Endothelial cell of umbilical vein (primary cell): ENCODE data around the gene PTPN14. TPM values are rescaled to one million over a fixed set of nuclear protein-coding genes. Genes with fewer than 3 reads are reported as not detected.

Experiments
- BruUV-seq: library from RNA; stranded (reverse); fragments of 400-500 nt; replicated peaks from 2 replicates; lab custom pipeline; 2021; lab: Mats Ljungman, UMichigan
- CTCF ChIA-PET: fragments of 300-600, 350-600 bp; sonication (Branson Sonifier 250); formaldehyde crosslinking; loops from one replicate; lab custom pipeline; 2021; ENCODE audit warnings: antibody characterized with exemption, inconsistent platforms; lab: Charles Lee
- POLR2A ChIA-PET: fragments of 300-600, 350-600 bp; sonication (Branson Sonifier 250); formaldehyde crosslinking; loops from one replicate; lab custom pipeline; 2021; ENCODE audit warnings: antibody characterized with exemption, inconsistent platforms; lab: Charles Lee
- DNase-seq: peaks from one replicate; pipeline ENCODE4 v3.0.0-alpha.2; 2011; ENCODE audit warnings: low read depth, low spot score
- FAIRE-seq: peaks from 2 replicates; lab custom pipeline; 2011; peaks lifted over from hg19 to GRCh38; lab: Jason Lieb, UNC
- H2AFZ ChIP-seq: 2 replicates; pipeline ENCODE4 v1.6.0; 2012; ENCODE audit warnings: low read depth, low read length, control low read depth, inconsistent platforms
- H3K27ac ChIP-seq: 2 replicates; pipeline ENCODE4 v1.5.1; 2011; ENCODE audit warnings: low read depth, mild to moderate bottlenecking, control low read depth, low read length, moderate library complexity; ENCODE audit not compliant: insufficient read depth
- H3K27me3 ChIP-seq, 2 experiments: 2 replicates each; pipeline versions ENCODE4 v1.6.0 to v1.6.1; 2011; ENCODE audit warnings: low read length in 2 of 2, mixed read lengths in 1 of 2; ENCODE audit not compliant: control insufficient read depth in 2 of 2, insufficient read depth in 2 of 2
- H3K36me3 ChIP-seq, 2 experiments: 2 replicates in 1 of 2; 3 replicates in 1 of 2; pipeline ENCODE4 v1.5.1; 2011; ENCODE audit warnings: low read length in 2 of 2, mild to moderate bottlenecking in 1 of 2, moderate library complexity in 1 of 2; ENCODE audit not compliant: control insufficient read depth in 2 of 2, insufficient read depth in 2 of 2; ENCODE audit errors: extremely low read depth in 1 of 2
- H3K4me1 ChIP-seq: 3 replicates; pipeline ENCODE4 v1.5.1; 2011; ENCODE audit warnings: mild to moderate bottlenecking, low read length; ENCODE audit not compliant: control insufficient read depth, insufficient read depth; ENCODE audit errors: extremely low read depth
- H3K4me2 ChIP-seq: 2 replicates; pipeline ENCODE4 v1.6.1; 2011; ENCODE audit warnings: low read length, control low read depth, mixed read lengths; ENCODE audit not compliant: insufficient read depth
- H3K4me3 ChIP-seq, 3 experiments: fragments of 200-600 bp in 1 of 3; sonication (generic), shearing (Covaris generic) in 1 of 3; replicated peaks in 1 of 3; 2 replicates each; pipeline ENCODE4 v1.5.1; 2011 to 2016; ENCODE audit warnings: control low read depth in 3 of 3, low read length in 3 of 3, mild to moderate bottlenecking in 2 of 3, inconsistent platforms in 1 of 3, low read depth in 1 of 3, moderate library complexity in 1 of 3; ENCODE audit not compliant: insufficient read depth in 1 of 3
- H3K79me2 ChIP-seq: 2 replicates; pipeline ENCODE4 v1.6.0; 2012; ENCODE audit warnings: low read length, inconsistent platforms; ENCODE audit not compliant: control insufficient read depth, insufficient read depth
- H3K9ac ChIP-seq: replicated peaks from 2 replicates; pipeline ENCODE3; 2011; ENCODE audit warnings: low read length, control low read depth; ENCODE audit not compliant: insufficient read depth; ENCODE audit errors: extremely low read depth
- H3K9me1 ChIP-seq: replicated peaks from 3 replicates; pipeline ENCODE4 v1.6.0; 2011; ENCODE audit warnings: mild to moderate bottlenecking, low read length; ENCODE audit not compliant: control insufficient read depth, insufficient read depth; ENCODE audit errors: extremely low read depth
- H3K9me3 ChIP-seq: replicated peaks from 2 replicates; pipeline ENCODE4 v1.5.1; 2012; ENCODE audit warnings: low read length, inconsistent platforms; ENCODE audit not compliant: control insufficient read depth, insufficient read depth
- H4K20me1 ChIP-seq: replicated peaks from 2 replicates; pipeline ENCODE3; 2011; ENCODE audit warnings: mild to moderate bottlenecking, low read length; ENCODE audit not compliant: control insufficient read depth, insufficient read depth; ENCODE audit errors: extremely low read depth
- CTCF ChIP-seq, 2 donors: IDR thresholded peaks; 1 replicate in 1 of 2; 2 replicates in 1 of 2; pipeline ENCODE4 v1.5.1; 2011; ENCODE audit warnings: low read length in 2 of 2, mild to moderate bottlenecking in 2 of 2, moderate library complexity in 2 of 2, control low read depth in 1 of 2, inconsistent platforms in 1 of 2, low read depth in 1 of 2; ENCODE audit not compliant: insufficient read depth in 1 of 2; ENCODE audit errors: extremely low read depth in 1 of 2
- EZH2 ChIP-seq: IDR thresholded peaks from 2 replicates; pipeline ENCODE4 v1.6.1; 2012; ENCODE audit warnings: borderline replicate concordance, low read depth, mild to moderate bottlenecking, moderate library complexity, low read length, inconsistent platforms; ENCODE audit not compliant: severe bottlenecking
- FOS ChIP-seq: IDR thresholded peaks from 2 replicates; pipeline ENCODE4 v1.6.1; 2011; ENCODE audit warnings: mild to moderate bottlenecking, low read length, moderate library complexity, borderline replicate concordance; ENCODE audit not compliant: insufficient read depth
- GATA2 ChIP-seq: IDR thresholded peaks from 2 replicates; pipeline ENCODE4 v1.7.0; 2011; ENCODE audit warnings: low read depth, mild to moderate bottlenecking, moderate library complexity, mixed read lengths, low read length; ENCODE audit not compliant: insufficient read length, insufficient read depth
- JUN ChIP-seq: IDR thresholded peaks from 2 replicates; pipeline ENCODE4 v1.6.1; 2011; ENCODE audit warnings: borderline replicate concordance, low read depth; ENCODE audit not compliant: insufficient read length, insufficient read depth
- MAX ChIP-seq: IDR thresholded peaks from 2 replicates; pipeline ENCODE4 v1.6.1; 2011; ENCODE audit not compliant: insufficient read depth, insufficient read length
- MYC ChIP-seq: IDR thresholded peaks from one replicate; pipeline ENCODE4 v1.6.1; 2011; ENCODE audit warnings: mild to moderate bottlenecking, low read depth, low read length
- POLR2A ChIP-seq: IDR thresholded peaks from 2 replicates; pipeline ENCODE4 v1.6.1; 2012; ENCODE audit warnings: low read depth, mild to moderate bottlenecking, control low read depth, low read length
- POLR2AphosphoS5 ChIP-seq: IDR thresholded peaks from 2 replicates; pipeline ENCODE4 v1.6.1; 2012; ENCODE audit warnings: low read depth, mild to moderate bottlenecking, control low read depth, low read length, moderate library complexity; ENCODE audit not compliant: insufficient read depth
- dilution Hi-C: fragments of 300-500 bp; cut with MboI; formaldehyde crosslinking; loops from one replicate; pipeline ENCODE4 v1.15.0; 2019; ENCODE audit warnings: low sequenced_read_pairs; ENCODE audit not compliant: extremely low pct_ligation_motif_present
- intact Hi-C: fragments of 100-400 bp; cut with micrococcal nuclease; formaldehyde crosslinking; loops from one replicate; pipeline ENCODE4 v1.10.0; 2022
- polyA plus RNA-seq, 4 experiments: library from polyadenylated mRNA; depleted of rRNA in 3 of 4; stranded (reverse) in 3 of 4; unstranded in 1 of 4; fragments of >200 nt; gene quantifications; 2 replicates each; pipeline versions ENCODE4 v1.2.1 to v1.2.3, GENCODE V29; 2011 to 2012; ENCODE audit warnings: missing spikeins in 1 of 4
- total RNA-seq: library from RNA; stranded (reverse); gene quantifications from 2 replicates; pipeline ENCODE4 v1.2.3, GENCODE V29; 2021

Gene PTPN14
- total and polyA plus RNA-seq, 2 donors (not counting 3 experiments of a cell fraction or from before 2014, with no cell fraction given), result 18.5 to 93.0 TPM

- H3K4me3 ChIP-seq, result no peak overlapping the region
- no peak overlapping the region for H3K9ac ChIP-seq
- dilution Hi-C loops, result loop anchor here (25.0 kb wide), 1 partner anchor 245 kb away; no protein-coding TSS in a partner anchor
- no peak for DNase-seq
- intact Hi-C loops, result no loop called here
- FAIRE-seq, result no peak
- POLR2A ChIA-PET, result no interaction called here
- no peaks in the 10 kb centered on the region for H3K9me1 ChIP-seq
- H3K27me3 ChIP-seq, result no peaks in the 10 kb centered on the region
- TF ChIP-seq EZH2 (no peak), JUN (no peak), MYC (no peak), FOS (no peak), POLR2AphosphoS5 (no peak)
- H3K4me2 ChIP-seq, result no peak overlapping the region
- H3K27ac ChIP-seq, result no peak overlapping the region
- no peaks in the 10 kb centered on the region for H3K4me1 ChIP-seq
- CTCF ChIA-PET, result interaction anchor here (0.7 to 3.5 kb wide), 3 partner anchors 10 to 285 kb away, joined by 3 to 19 read pairs (median 3); no protein-coding TSS in a partner anchor
- peaks cover 3 to 5% of the 10 kb centered on the region in 2 experiments for H3K36me3 ChIP-seq
- H4K20me1 ChIP-seq, result no peaks in the 10 kb centered on the region
- BruUV-seq, result no TSS peak
- no peaks in the 10 kb centered on the region for H3K79me2 ChIP-seq
- no peaks in the 10 kb centered on the region for H3K9me3 ChIP-seq
- H2AFZ ChIP-seq, result no peak overlapping the region
Observed at GRCh38 chr1:214342525-214342924, 208.9 kb downstream of the PTPN14 start.

GRCh38 chr1:214341932-214342331 is 209.5 kb downstream of the PTPN14 start:
- Histone ChIP-seq H3K4me2 (no peak overlapping the region), H3K79me2 (no peaks in the 10 kb centered on the region), H3K27me3 (no peaks in the 10 kb centered on the region), H4K20me1 (no peaks in the 10 kb centered on the region), H3K36me3 (peaks cover under 1 to 3% of the 10 kb centered on the region in 2 experiments), H3K4me3 (no peak overlapping the region), H3K4me1 (no peaks in the 10 kb centered on the region), H3K9ac (no peak overlapping the region), H2AFZ (no peak overlapping the region), H3K27ac (no peak overlapping the region), H3K9me1 (no peaks in the 10 kb centered on the region), H3K9me3 (no peaks in the 10 kb centered on the region)
- no peak for FAIRE-seq
- no peak for DNase-seq
- ChIA-PET CTCF (interaction anchor here (1.0 to 3.5 kb wide), 3 partner anchors 9 to 285 kb away, joined by 3 to 19 read pairs (median 19); no protein-coding TSS in a partner anchor), POLR2A (no interaction called here)
- intact Hi-C loops, result no loop called here
- dilution Hi-C loops, result loop anchor here (25.0 kb wide), 1 partner anchor 245 kb away; no protein-coding TSS in a partner anchor
- BruUV-seq, result no TSS peak
- TF ChIP-seq MYC, result no peak
- no peak for TF ChIP-seq POLR2A
- no peak for TF ChIP-seq POLR2AphosphoS5
- TF ChIP-seq GATA2, result no peak
- no peak for TF ChIP-seq FOS
- no peak for TF ChIP-seq JUN
- no peak for TF ChIP-seq EZH2
- TF ChIP-seq MAX, result no peak
- TF ChIP-seq CTCF (IDR thresholded peaks at IDR 0.05; ENCODE audit: extremely low read depth in 1 of 2, insufficient read depth in 1 of 2, low read depth in 1 of 2, low read length in 2 of 2), result no peak
